Trophoblast cell (in vitro differentiated cells and primary cell): Measurements from ENCODE around the gene GRID2IP.

Experiments
- DNase-seq, 2 donors: peaks; one replicate each; pipeline ENCODE4 v3.0.0-alpha.2; 2016
- H2AFZ ChIP-seq: 2 replicates; pipeline ENCODE4 v1.6.1; 2013; ENCODE audit warnings: low read length, moderate library complexity, mild to moderate bottlenecking; ENCODE audit not compliant: insufficient read depth, poor library complexity
- H2AK5ac ChIP-seq: 2 replicates; pipeline ENCODE4 v1.6.1; 2013; ENCODE audit warnings: mild to moderate bottlenecking, low read length
- H2BK120ac ChIP-seq: 2 replicates; pipeline ENCODE4 v1.6.1; 2013; ENCODE audit warnings: low read length, mild to moderate bottlenecking, moderate library complexity; ENCODE audit not compliant: insufficient read depth, poor library complexity
- H2BK12ac ChIP-seq: 2 replicates; pipeline ENCODE4 v1.6.1; 2013; ENCODE audit warnings: mild to moderate bottlenecking, low read length, moderate library complexity
- H2BK5ac ChIP-seq: 2 replicates; pipeline ENCODE4 v1.6.1; 2013; ENCODE audit warnings: low read length, low read depth, moderate library complexity, mild to moderate bottlenecking; ENCODE audit not compliant: poor library complexity
- H3K14ac ChIP-seq: 2 replicates; pipeline ENCODE4 v1.6.1; 2013; ENCODE audit warnings: mild to moderate bottlenecking, low read length
- H3K18ac ChIP-seq: 2 replicates; pipeline ENCODE4 v1.6.1; 2013; ENCODE audit warnings: mild to moderate bottlenecking, low read length
- H3K23ac ChIP-seq: 2 replicates; pipeline ENCODE4 v1.6.1; 2013; ENCODE audit warnings: low read length
- H3K27ac ChIP-seq: 2 replicates; pipeline ENCODE4 v1.5.1; 2013; ENCODE audit warnings: low read depth, mild to moderate bottlenecking, inconsistent platforms, low read length, moderate library complexity
- H3K27me3 ChIP-seq: 2 replicates; pipeline ENCODE4 v1.6.1; 2013; ENCODE audit warnings: inconsistent platforms, mild to moderate bottlenecking, low read length, moderate library complexity; ENCODE audit not compliant: insufficient read depth
- H3K36me3 ChIP-seq, 2 experiments: 1 replicate in 1 of 2; 2 replicates in 1 of 2; pipeline ENCODE4 v1.6.1; 2013; ENCODE audit warnings: low read length in 2 of 2, mild to moderate bottlenecking in 2 of 2, moderate library complexity in 1 of 2; ENCODE audit not compliant: insufficient read depth in 2 of 2, control insufficient read depth in 1 of 2
- H3K4ac ChIP-seq: 2 replicates; pipeline ENCODE4 v1.6.1; 2013; ENCODE audit warnings: low read depth, mild to moderate bottlenecking, low read length, moderate library complexity
- H3K4me1 ChIP-seq, 2 experiments: 1 replicate in 1 of 2; 2 replicates in 1 of 2; pipeline ENCODE4 v1.6.1; 2013; ENCODE audit warnings: low read length in 2 of 2, mild to moderate bottlenecking in 2 of 2, moderate library complexity in 1 of 2; ENCODE audit not compliant: insufficient read depth in 2 of 2, control insufficient read depth in 1 of 2
- H3K4me2 ChIP-seq: 2 replicates; pipeline ENCODE4 v1.6.1; 2013; ENCODE audit warnings: inconsistent platforms, mild to moderate bottlenecking, low read length, moderate library complexity
- H3K4me3 ChIP-seq: 2 replicates; pipeline ENCODE4 v1.5.1; 2013; ENCODE audit warnings: mild to moderate bottlenecking, low read depth, low read length, inconsistent platforms
- H3K79me1 ChIP-seq: one replicate; pipeline ENCODE4 v1.6.1; 2013; ENCODE audit warnings: low read length
- H3K79me2 ChIP-seq: 2 replicates; pipeline ENCODE4 v1.6.1; 2013; ENCODE audit warnings: low read length, mild to moderate bottlenecking; ENCODE audit not compliant: control insufficient read depth, insufficient read depth, poor library complexity
- H3K9ac ChIP-seq: 2 replicates; pipeline ENCODE4 v1.6.1; 2013; ENCODE audit warnings: mild to moderate bottlenecking, low read length
- H3K9me3 ChIP-seq: 2 replicates; pipeline ENCODE4 v1.6.1; 2013; ENCODE audit warnings: low read depth, mild to moderate bottlenecking, control low read depth, inconsistent platforms, low read length; ENCODE audit not compliant: insufficient read depth
- H4K12ac ChIP-seq: 2 replicates; pipeline ENCODE4 v1.6.1; 2013; ENCODE audit warnings: low read depth, mild to moderate bottlenecking, low read length, moderate library complexity
- H4K8ac ChIP-seq: 2 replicates; pipeline ENCODE4 v1.6.1; 2013; ENCODE audit warnings: low read depth, mild to moderate bottlenecking, low read length, moderate library complexity
- H4K91ac ChIP-seq: one replicate; pipeline ENCODE4 v1.6.1; 2013; ENCODE audit warnings: low read depth, mild to moderate bottlenecking, low read length, moderate library complexity
- WGBS: extraction: QIAGEN DNeasy Blood & Tissue Kit; methylation state at CpG from one replicate; pipeline ENCODE4 v1.1.7; 2013; ENCODE audit warnings: missing lambda C conversion rate; ENCODE audit not compliant: insufficient read length, insufficient coverage; ENCODE audit errors: extremely low coverage; 5-methylcytosine and 5-hydroxymethylcytosine counted together

GRID2IP gene

GRCh38 chr7:6547400-6547799, 3.9 kb downstream of the GRID2IP start:
- Histone ChIP-seq H2BK5ac (no peak overlapping the region), H3K79me2 (no peaks in the 10 kb centered on the region), H3K27ac (no peak overlapping the region), H2BK120ac (no peak overlapping the region), H3K23ac (no peak overlapping the region), H3K4me3 (no peak overlapping the region), H3K14ac (no peak overlapping the region), H3K36me3 (no peaks in the 10 kb centered on the region), H3K4ac (no peak overlapping the region), H2AK5ac (no peak overlapping the region), H4K12ac (no peak overlapping the region), H2BK12ac (no peak overlapping the region), H4K8ac (no peak overlapping the region), H3K9ac (no peak overlapping the region), H2AFZ (no peak overlapping the region), H3K9me3 (no peaks in the 10 kb centered on the region), H3K18ac (no peak overlapping the region), H3K27me3 (no peaks in the 10 kb centered on the region), H3K4me2 (no peak overlapping the region), H4K91ac (no peak overlapping the region), H3K79me1 (no peaks in the 10 kb centered on the region), H3K4me1 (no peaks in the 10 kb centered on the region)
- no peak for DNase-seq
- WGBS = no CpG with 5 or more reads among the region's 1 CpG

DNA sequence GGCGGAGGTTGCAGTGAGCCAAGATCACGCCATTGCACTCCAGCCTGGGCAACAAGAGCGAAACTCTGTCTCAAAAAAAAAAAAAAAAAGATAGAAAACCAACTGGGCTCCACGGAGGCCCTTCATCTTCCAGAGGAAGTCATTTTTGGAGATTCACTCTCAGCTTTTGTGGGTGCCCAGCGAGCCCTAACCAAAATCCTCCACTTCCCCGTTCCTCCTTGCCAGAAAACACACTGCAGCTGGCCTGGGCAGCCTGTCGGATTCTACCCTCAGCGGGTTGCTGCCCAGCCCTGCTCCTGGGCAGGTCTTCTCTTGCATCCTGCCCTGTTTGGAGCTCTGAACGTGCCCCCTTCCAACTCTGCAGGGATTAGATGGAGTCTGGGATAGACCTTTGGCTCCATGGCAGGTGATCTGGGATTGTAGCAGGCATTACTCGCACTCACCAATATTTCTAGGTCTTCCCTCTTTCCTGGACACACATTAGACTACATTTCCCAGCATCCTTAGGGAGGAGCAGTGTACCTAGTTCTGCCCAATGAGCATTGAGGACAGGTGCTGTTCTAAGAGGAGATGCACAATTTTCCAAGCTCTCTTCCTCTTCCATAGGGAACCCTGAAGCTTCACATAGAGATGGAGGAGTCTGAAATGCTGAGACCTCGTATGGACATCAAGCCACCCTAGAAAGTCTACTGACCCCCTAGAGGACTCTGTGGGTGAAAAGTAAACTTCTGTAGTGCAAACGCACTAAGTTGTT, 4.6 kb downstream of the GRID2IP start:
- no peak overlapping the region for H3K4me2 ChIP-seq
- no peak overlapping the region for H2BK12ac ChIP-seq
- no peaks in the 10 kb centered on the region for H3K79me2 ChIP-seq
- no CpG with 5 or more reads among the region's 12 CpGs for WGBS
- no peak overlapping the region for H2BK120ac ChIP-seq
- no peak overlapping the region for H3K23ac ChIP-seq
- no peak for DNase-seq
- H3K4ac ChIP-seq = no peak overlapping the region
- H2BK5ac ChIP-seq = no peak overlapping the region
- H4K12ac ChIP-seq = no peak overlapping the region
- H2AFZ ChIP-seq = no peak overlapping the region
- H3K4me3 ChIP-seq = no peak overlapping the region
- no peaks in the 10 kb centered on the region for H3K9me3 ChIP-seq
- no peak overlapping the region for H3K27ac ChIP-seq
- no peaks in the 10 kb centered on the region for H3K27me3 ChIP-seq
- H3K4me1 ChIP-seq = no peaks in the 10 kb centered on the region
- H3K9ac ChIP-seq = peak overlapping the region; percentile 15
- no peak overlapping the region for H3K14ac ChIP-seq
- no peak overlapping the region for H4K91ac ChIP-seq
- H3K36me3 ChIP-seq = no peaks in the 10 kb centered on the region
- no peaks in the 10 kb centered on the region for H3K79me1 ChIP-seq
- H4K8ac ChIP-seq = no peak overlapping the region
- H3K18ac ChIP-seq = no peak overlapping the region
- H2AK5ac ChIP-seq = no peak overlapping the region

- Histone ChIP-seq H3K18ac (no peak overlapping the region), H4K12ac (no peak overlapping the region), H2AFZ (no peak overlapping the region), H2BK12ac (no peak overlapping the region), H3K27ac (no peak overlapping the region), H3K9me3 (peaks cover 2% of the 10 kb centered on the region), H2BK5ac (no peak overlapping the region), H2BK120ac (no peak overlapping the region), H3K79me1 (no peaks in the 10 kb centered on the region), H3K79me2 (no peaks in the 10 kb centered on the region), H3K4me1 (no peaks in the 10 kb centered on the region), H4K8ac (no peak overlapping the region), H2AK5ac (no peak overlapping the region), H3K9ac (no peak overlapping the region), H3K4me3 (no peak overlapping the region), H3K36me3 (no peaks in the 10 kb centered on the region), H3K14ac (no peak overlapping the region), H3K23ac (no peak overlapping the region), H3K4ac (no peak overlapping the region), H4K91ac (no peak overlapping the region), H3K27me3 (no peaks in the 10 kb centered on the region), H3K4me2 (no peak overlapping the region)
- no CpG with 5 or more reads among the region's 22 CpGs for WGBS
- DNase-seq = no peak
These were observed 5.7 kb downstream of the GRID2IP start for GRCh38 chr7:6545398-6546126.

GRCh38 chr7:6542368-6542767, 8.9 kb downstream of the GRID2IP start:
- Histone ChIP-seq H4K91ac (no peak overlapping the region), H3K4ac (no peak overlapping the region), H3K14ac (no peak overlapping the region), H3K36me3 (no peaks in the 10 kb centered on the region), H3K9ac (no peak overlapping the region), H3K4me3 (no peak overlapping the region), H3K4me1 (no peaks in the 10 kb centered on the region), H3K9me3 (peaks cover 2% of the 10 kb centered on the region), H2BK12ac (no peak overlapping the region), H3K27me3 (no peaks in the 10 kb centered on the region), H2AK5ac (no peak overlapping the region), H3K18ac (no peak overlapping the region), H3K79me1 (no peaks in the 10 kb centered on the region), H4K8ac (no peak overlapping the region), H2BK5ac (no peak overlapping the region), H3K4me2 (no peak overlapping the region), H2BK120ac (no peak overlapping the region), H2AFZ (no peak overlapping the region), H3K23ac (no peak overlapping the region), H4K12ac (no peak overlapping the region), H3K79me2 (no peaks in the 10 kb centered on the region), H3K27ac (no peak overlapping the region)
- no peak for DNase-seq
- no CpG with 5 or more reads among the region's 1 CpG for WGBS
